ENCODE measurements around the gene POLG. TPM values are rescaled to one million over a fixed set of nuclear protein-coding genes. Genes with fewer than 3 reads are reported as not detected.

Gene POLG
- total RNA-seq, 2 donors from 2014 or later = 76.9 to 89.7 TPM

GRCh38 chr15:89364341-89364740, 29.7 kb upstream of the POLG start:
- ATAC-seq (replicated peaks) = no peak
- H3K27ac Mint-ChIP-seq = no peak overlapping the region
- no peaks in the 10 kb centered on the region for H3K4me1 Mint-ChIP-seq
- peaks cover 70% of the 10 kb centered on the region for H3K27me3 Mint-ChIP-seq
- no peaks in the 10 kb centered on the region for H3K36me3 Mint-ChIP-seq (ENCODE audit: low read depth)
- H3K9me3 Mint-ChIP-seq = no peaks in the 10 kb centered on the region
- H3K4me3 Mint-ChIP-seq = no peak overlapping the region

DNA sequence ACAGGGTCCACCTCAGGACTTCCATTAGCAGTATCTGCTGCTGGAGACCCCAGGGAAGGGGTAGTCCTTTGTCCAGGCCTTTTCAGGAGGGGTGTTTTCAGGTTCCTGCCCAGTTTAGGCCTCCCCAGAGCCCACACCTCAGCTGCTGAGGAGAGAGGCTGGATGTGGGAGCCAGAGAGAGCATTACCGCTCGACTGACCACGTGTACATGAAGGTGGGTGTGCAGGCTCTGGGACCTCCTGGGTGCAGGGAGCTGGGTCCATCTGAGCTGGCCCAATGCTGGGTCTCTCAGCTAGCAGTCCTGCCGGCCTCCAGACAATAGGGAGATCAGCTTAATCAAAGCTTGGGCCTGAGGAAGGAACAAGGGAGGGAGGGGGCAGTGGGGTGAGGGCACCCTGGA, 29.1 kb upstream of the POLG start:
- ATAC-seq (replicated peaks) = no peak
- Mint-ChIP-seq H3K27me3 (peaks cover 64% of the 10 kb centered on the region), H3K4me3 (no peak overlapping the region), H3K9me3 (no peaks in the 10 kb centered on the region), H3K27ac (no peak overlapping the region), H3K36me3 (ENCODE audit: low read depth) (no peaks in the 10 kb centered on the region), H3K4me1 (no peaks in the 10 kb centered on the region)

DNA sequence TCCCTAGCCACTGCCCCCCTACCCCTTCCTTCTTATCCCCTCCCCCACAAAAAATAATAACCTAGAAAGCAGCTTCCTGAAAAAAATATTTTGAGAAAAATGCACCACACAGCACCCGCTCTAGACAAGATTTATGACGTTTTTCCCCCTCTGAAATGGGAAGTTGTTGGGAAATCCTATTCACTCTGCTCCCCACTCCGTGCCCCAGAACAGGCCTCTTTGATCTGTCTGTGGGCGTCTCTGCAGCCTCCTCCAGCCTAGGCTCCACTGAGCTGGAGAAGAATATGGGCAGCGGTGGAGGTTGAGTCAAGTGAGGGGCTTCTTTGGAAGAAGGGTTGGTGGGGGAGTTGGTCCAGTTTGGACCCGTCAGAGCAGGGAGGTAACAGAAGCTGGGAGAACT, 28.5 kb upstream of the POLG start:
- Mint-ChIP-seq H3K4me1 (no peaks in the 10 kb centered on the region), H3K27ac (no peak overlapping the region), H3K27me3 (peaks cover 62% of the 10 kb centered on the region), H3K36me3 (ENCODE audit: low read depth) (no peaks in the 10 kb centered on the region), H3K4me3 (no peak overlapping the region), H3K9me3 (no peaks in the 10 kb centered on the region)
- ATAC-seq (replicated peaks) = no peak

DNA sequence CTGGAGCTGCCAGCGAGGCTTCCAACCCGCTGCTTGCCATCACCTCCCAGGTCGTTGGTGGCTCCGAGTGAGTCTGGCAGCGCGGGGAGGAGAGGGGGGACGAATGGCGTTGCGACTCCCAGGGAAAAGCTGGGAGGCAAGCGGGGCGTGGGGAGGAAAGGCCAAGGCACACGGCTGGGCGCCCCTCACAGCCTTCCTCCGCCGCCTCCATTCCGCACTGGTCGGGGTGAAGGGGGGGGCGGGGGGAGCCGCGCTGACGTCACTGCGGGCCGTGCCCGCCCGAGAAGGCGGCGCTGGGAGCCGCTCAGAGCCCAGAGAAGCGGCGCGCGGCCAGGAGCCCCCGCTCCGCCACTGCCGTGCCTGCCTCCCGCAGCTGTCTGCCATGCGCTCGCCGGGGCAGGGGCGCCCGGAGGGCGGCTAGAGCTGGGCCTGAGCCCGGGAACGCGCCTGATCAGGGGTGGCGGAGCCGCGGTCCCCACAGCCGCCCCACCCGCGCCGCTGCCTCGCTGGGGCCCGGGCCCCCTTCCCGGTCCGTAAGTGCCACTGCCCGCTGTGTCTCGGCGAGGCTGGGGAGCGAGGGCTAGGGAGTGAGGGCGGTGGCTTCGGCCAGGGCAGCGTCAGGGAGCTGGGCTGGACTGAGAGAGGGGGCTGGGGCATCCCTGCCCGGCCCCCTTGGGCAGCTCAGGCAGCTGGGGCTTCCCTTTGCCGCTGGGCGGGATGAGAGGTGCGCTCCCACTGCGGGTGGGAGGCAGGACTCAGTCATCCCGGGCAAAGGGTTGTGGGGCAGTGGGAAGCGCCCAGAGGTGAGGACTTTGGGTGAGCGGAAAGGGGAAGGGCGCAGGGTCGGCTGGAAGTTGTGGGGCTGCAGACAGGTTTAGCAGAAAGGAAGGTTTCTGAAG, 27.8 kb upstream of the POLG start:
- Mint-ChIP-seq H3K4me3 (peak overlapping the region; percentile 41), H3K27ac (no peak overlapping the region), H3K36me3 (ENCODE audit: low read depth) (no peaks in the 10 kb centered on the region), H3K27me3 (peaks cover 64% of the 10 kb centered on the region), H3K9me3 (no peaks in the 10 kb centered on the region), H3K4me1 (no peaks in the 10 kb centered on the region)
- ATAC-seq (replicated peaks) = no peak

DNA sequence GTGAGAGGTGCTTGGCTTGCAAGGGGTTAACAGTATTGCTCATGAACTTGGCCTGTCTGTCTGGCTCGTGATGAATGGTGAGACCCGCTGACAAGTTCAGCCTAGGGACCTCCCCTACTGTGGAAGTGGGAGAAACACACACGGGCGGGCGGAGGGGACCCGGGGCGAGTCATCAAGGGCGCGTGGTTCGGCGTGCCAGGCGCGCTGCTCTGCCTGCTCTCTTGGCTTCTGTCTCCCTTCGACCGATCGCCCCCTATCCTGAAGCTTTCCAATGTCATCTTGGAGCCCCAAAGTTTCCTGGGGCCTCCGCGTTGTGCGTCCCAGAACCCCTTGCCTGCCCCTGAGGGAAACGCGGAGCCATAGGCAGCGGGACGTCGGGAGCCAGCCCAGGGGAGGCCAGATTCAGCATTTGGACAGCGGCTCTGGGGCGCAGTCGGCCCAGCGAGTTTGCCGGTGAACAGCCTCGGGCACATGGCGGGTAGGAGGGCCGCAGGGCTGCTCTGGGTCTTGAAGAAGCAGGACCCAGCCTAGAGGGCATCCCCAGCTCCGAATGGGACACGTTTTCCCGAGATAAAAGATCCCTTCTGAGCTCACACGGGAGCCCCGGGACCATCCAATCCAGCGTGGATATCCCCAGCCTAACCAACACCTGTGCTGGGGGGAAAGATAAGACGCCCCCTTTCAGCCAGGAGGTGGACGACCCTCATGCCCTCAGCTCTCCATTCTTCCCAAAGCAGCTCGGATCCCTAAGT, 27.0 kb upstream of the POLG start:
- ATAC-seq (replicated peaks) = peak; percentile 25

GRCh38 chr15:89360294-89360971, 25.8 kb upstream of the POLG start:
- H3K9me3 Mint-ChIP-seq = no peaks in the 10 kb centered on the region
- no peaks in the 10 kb centered on the region for H3K36me3 Mint-ChIP-seq (ENCODE audit: low read depth)
- no peaks in the 10 kb centered on the region for H3K4me1 Mint-ChIP-seq
- H3K4me3 Mint-ChIP-seq = no peak overlapping the region
- H3K27ac Mint-ChIP-seq = no peak overlapping the region
- H3K27me3 Mint-ChIP-seq = peaks cover 55% of the 10 kb centered on the region
- no peak for ATAC-seq (replicated peaks)

More for the DNA sequence above, 27.0 kb upstream of the POLG start:
- Mint-ChIP-seq H3K27ac (no peak overlapping the region), H3K36me3 (ENCODE audit: low read depth) (no peaks in the 10 kb centered on the region), H3K4me3 (peak overlapping the region; percentile 41), H3K9me3 (no peaks in the 10 kb centered on the region), H3K27me3 (peaks cover 61% of the 10 kb centered on the region), H3K4me1 (no peaks in the 10 kb centered on the region)

DNA sequence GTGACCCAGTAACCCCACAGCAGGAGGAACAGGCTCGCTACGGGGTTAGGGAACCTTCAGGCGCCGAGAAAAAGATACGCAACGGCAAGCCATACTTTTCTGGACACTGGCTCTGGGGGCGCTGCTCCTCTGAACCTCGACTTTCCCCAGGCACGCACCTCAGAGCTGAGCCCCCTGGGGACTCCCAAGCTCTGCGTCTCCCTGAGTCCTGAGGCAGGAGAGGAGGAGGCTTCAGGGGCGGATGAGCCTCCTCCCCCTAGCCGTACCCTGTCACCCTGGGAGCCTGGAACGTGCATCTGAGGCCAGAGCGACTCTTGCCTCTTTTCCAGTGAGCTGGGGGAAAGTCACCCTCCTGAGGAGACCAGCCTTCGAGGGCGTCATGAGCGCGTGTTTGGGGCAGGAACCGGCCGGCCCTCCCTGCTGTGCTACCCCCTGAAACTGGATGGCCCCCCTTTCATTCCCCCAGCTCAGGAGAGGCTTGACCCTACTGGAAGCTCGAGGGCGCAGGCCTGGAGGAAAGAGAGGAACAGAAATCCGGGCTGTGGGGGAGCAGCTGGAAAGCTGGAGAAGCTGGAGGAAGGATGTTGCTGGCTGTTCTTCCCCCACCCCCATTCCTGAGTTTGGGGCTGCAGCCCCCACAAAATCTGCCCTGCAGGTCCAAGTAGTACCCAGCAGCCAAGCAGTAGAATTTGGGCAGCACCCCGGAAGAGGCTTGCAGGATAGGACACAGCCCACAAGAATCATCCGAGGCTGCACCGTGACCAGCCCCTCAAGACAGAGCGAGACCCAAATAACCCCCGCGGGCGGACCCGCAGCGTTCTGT, 25.1 kb upstream of the POLG start:
- no peak for ATAC-seq (replicated peaks)
- H3K36me3 Mint-ChIP-seq (ENCODE audit: low read depth) = no peaks in the 10 kb centered on the region
- no peak overlapping the region for H3K27ac Mint-ChIP-seq
- H3K4me1 Mint-ChIP-seq = no peaks in the 10 kb centered on the region
- peaks cover 54% of the 10 kb centered on the region for H3K27me3 Mint-ChIP-seq
- peak overlapping the region; percentile 63 for H3K4me3 Mint-ChIP-seq
- no peaks in the 10 kb centered on the region for H3K9me3 Mint-ChIP-seq

DNA sequence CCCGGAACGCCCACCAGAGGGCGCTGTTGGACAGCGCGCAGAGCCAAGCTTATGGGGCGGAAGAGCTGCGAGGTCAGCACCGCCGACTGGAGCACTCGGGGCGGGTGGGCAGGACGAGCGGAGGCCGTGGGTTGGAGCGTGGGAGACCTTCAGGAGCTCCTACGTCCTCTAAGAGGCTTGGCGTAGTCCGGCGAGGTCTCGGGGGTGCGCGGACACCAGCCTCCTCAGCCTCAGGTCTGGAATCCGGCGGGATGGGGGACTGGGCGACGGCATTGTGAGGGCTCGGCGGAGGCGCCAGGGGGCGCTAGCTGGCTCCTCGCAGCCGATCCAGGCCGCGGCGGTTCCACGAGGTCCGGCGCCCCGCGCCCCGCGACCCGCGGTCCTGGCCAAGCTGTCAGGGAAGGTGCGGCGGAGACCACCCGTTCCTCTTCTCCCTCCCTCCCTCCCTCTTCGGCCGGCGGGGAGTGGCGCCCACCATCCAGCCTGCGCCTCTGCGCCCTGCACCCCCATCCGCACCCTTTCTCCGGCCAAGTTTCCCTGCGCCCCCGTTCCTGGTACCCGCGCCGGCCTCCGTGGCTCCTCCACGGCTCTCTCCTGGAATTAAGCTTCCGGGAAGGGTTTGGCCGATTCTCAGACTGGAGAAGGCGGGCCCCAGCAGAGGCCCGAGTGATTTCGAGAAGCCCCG, 24.3 kb upstream of the POLG start:
- H3K27me3 Mint-ChIP-seq = peaks cover 51% of the 10 kb centered on the region
- H3K4me3 Mint-ChIP-seq = peak overlapping the region; percentile 63
- no peaks in the 10 kb centered on the region for H3K9me3 Mint-ChIP-seq
- peak; percentile 91 for ATAC-seq (replicated peaks)
- no peaks in the 10 kb centered on the region for H3K4me1 Mint-ChIP-seq
- no peaks in the 10 kb centered on the region for H3K36me3 Mint-ChIP-seq (ENCODE audit: low read depth)
- no peak overlapping the region for H3K27ac Mint-ChIP-seq

DNA sequence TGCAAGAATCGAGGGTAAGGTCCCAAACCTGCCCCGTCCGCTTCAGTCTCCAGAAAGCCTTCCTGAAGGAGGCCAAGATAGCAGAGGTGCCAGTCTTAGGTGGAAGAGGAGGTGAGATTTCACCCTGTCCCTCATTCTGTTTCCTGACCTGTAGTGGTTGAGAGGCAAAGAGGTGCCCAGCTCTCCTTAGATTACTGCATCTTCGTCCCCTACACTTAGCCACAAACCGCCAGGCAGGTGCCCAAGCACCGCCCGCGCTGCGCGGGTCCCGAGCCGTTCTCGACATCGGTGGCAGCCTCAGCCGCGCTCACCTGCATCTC, 23.8 kb upstream of the POLG start:
- H3K9me3 Mint-ChIP-seq = no peaks in the 10 kb centered on the region
- peaks cover 47% of the 10 kb centered on the region for H3K27me3 Mint-ChIP-seq
- ATAC-seq (replicated peaks) = peak; percentile 11
- no peaks in the 10 kb centered on the region for H3K36me3 Mint-ChIP-seq (ENCODE audit: low read depth)
- H3K27ac Mint-ChIP-seq = no peak overlapping the region
- H3K4me1 Mint-ChIP-seq = no peaks in the 10 kb centered on the region
- peak overlapping the region; percentile 63 for H3K4me3 Mint-ChIP-seq

GRCh38 chr15:89356634-89357298, 22.1 kb upstream of the POLG start:
- Mint-ChIP-seq H3K36me3 (ENCODE audit: low read depth) (no peaks in the 10 kb centered on the region), H3K9me3 (no peaks in the 10 kb centered on the region), H3K27ac (no peak overlapping the region), H3K4me3 (no peak overlapping the region), H3K27me3 (peaks cover 45% of the 10 kb centered on the region), H3K4me1 (no peaks in the 10 kb centered on the region)
- ATAC-seq (replicated peaks) = no peak

DNA sequence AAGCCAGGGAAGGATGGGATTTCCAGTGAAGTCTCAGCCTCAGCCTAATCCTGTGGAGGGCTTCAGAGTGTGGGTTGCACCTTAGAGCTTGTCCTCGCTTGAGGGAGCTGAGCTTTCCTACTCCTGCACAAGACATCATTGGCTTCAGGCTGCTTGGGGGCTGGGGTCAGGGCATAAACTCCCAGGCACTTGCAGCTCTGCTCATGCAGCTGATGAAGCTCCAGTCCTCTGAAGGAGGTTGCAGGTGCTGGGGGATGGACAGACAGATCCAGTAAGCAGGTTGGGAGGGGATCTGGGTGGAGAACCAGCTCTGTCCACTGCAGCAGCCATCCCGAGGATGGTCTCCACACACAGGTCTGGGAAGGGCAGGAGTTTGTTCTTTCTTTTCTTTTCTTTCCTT, 19.4 kb upstream of the POLG start:
- ATAC-seq (replicated peaks) = no peak
- no peak overlapping the region for H3K4me3 Mint-ChIP-seq
- peaks cover 23% of the 10 kb centered on the region for H3K27me3 Mint-ChIP-seq
- no peaks in the 10 kb centered on the region for H3K9me3 Mint-ChIP-seq
- H3K36me3 Mint-ChIP-seq (ENCODE audit: low read depth) = no peaks in the 10 kb centered on the region
- no peak overlapping the region for H3K27ac Mint-ChIP-seq
- H3K4me1 Mint-ChIP-seq = peaks cover 6% of the 10 kb centered on the region

GRCh38 chr15:89352476-89352875, 17.9 kb upstream of the POLG start:
- Mint-ChIP-seq H3K4me3 (no peak overlapping the region), H3K9me3 (no peaks in the 10 kb centered on the region), H3K36me3 (ENCODE audit: low read depth) (no peaks in the 10 kb centered on the region), H3K27me3 (peaks cover 22% of the 10 kb centered on the region), H3K27ac (no peak overlapping the region), H3K4me1 (peaks cover 11% of the 10 kb centered on the region)
- ATAC-seq (replicated peaks) = no peak

DNA sequence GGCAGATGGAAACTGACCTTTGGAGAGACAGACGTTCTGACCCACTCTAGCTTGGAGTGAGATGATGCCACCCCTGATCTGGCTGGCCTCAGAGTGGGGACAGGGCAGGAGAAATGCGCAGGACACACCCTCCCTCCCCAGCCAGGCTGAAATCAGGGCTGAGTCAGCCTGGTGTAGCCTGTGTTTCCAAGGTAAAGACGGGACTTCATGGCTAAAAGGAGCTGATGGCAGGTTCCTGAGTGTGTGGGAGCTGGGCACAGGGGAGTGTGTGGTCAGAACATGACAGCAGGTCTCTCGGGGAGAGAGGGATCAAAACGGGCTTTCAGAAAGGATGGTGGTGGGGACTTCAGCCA, 14.6 kb upstream of the POLG start:
- Mint-ChIP-seq H3K36me3 (ENCODE audit: low read depth) (no peaks in the 10 kb centered on the region), H3K4me3 (peak overlapping the region; percentile 35), H3K9me3 (no peaks in the 10 kb centered on the region), H3K4me1 (peaks cover 11% of the 10 kb centered on the region), H3K27ac (peak overlapping the region; percentile 51), H3K27me3 (peaks cover 7% of the 10 kb centered on the region)
- peak; percentile 76 for ATAC-seq (replicated peaks)

Data from activated T-helper 17 cell treated with anti-CD3 and anti-CD28 coated beads, Interleukin-2, amount 50 U/mL, for 72 hours (primary cell).